NB4 (cell line): ENCODE measurements around the gene CLIC5.

Experiments used
- CTCF ChIP-seq: IDR thresholded peaks from one replicate; pipeline ENCODE4 v1.5.1; 2012; ENCODE audit warnings: low read depth, low read length
- POLR2A ChIP-seq: IDR thresholded peaks from 2 replicates; pipeline ENCODE4 v1.6.1; 2011; ENCODE audit warnings: mild to moderate bottlenecking; ENCODE audit not compliant: insufficient read length; ENCODE audit errors: extremely low read depth

DNA sequence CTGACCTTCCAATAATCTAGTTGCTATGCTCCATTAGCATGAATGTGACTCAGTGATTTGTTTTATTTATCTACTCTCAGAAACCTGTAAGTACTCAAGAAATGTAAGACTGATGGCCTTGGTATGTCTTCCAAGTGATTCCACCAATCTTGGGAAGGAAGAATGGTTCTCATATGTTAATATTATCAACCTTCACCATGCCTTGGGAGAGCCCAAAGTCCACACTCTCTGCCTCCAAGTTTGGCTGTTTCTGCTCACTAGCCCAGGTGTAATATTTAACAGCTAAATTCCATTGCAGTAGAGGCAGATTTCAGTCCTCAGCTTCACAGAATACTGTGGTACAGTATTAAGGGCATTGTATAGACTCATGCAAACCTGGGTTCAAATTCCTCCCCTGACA, 51.8 kb downstream of the CLIC5 start:
- no peak for TF ChIP-seq CTCF
- TF ChIP-seq POLR2A, result no peak
